Activated T-helper 1 cell treated with anti-CD3 and anti-CD28 coated beads, Interleukin-2, amount 50 U/mL, for 16 hours (primary cell): Measurements from ENCODE around the gene DEDD.
A peak's percentile ranks its signal among the peaks of the same experiment; 100 is the strongest.

Experiments used
- DNase-seq, 2 donors: peaks; one replicate each; pipeline ENCODE4 v3.0.0-alpha.2; 2020; ENCODE audit warnings: low read depth in 1 of 2, low spot score in 1 of 2

Gene DEDD

GRCh38 chr1:161076410-161076809 lies 56.1 kb downstream of the DEDD start:
- no peak for DNase-seq

GRCh38 chr1:161074676-161075368 lies 57.6 kb downstream of the DEDD start:
- DNase-seq, result no peak

DNA sequence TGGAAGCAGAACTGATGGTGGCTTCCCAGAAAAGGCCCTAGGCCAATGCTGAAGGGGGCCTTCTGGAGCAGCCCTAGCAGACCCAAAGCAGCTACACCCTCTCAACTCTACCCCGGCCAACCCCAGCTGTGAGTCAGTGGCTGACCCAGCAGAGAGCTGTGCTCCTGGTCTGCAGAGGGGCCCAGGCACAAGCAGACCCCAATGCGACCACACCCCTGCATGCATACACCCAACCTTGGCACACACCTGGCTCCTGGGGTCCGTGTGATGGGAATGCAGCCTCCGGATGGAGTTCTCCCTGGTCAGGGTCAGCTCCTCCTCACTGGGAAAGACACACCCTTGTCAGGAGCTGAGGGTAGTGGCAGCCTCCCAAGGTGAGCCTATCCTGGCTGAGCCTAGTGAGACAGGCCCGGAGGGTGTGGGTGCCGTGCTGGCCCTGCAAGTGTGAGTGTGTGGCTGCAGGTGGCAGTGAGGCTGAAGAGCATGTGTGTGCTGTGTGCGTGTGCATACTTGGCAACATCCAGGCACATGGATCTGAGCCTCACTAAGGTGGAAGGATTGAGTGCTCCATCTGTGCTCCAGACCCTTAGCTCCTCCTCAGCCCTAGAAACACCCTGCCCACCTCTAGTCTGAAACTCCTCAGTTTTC lies 58.9 kb downstream of the DEDD start:
- no peak for DNase-seq

DNA sequence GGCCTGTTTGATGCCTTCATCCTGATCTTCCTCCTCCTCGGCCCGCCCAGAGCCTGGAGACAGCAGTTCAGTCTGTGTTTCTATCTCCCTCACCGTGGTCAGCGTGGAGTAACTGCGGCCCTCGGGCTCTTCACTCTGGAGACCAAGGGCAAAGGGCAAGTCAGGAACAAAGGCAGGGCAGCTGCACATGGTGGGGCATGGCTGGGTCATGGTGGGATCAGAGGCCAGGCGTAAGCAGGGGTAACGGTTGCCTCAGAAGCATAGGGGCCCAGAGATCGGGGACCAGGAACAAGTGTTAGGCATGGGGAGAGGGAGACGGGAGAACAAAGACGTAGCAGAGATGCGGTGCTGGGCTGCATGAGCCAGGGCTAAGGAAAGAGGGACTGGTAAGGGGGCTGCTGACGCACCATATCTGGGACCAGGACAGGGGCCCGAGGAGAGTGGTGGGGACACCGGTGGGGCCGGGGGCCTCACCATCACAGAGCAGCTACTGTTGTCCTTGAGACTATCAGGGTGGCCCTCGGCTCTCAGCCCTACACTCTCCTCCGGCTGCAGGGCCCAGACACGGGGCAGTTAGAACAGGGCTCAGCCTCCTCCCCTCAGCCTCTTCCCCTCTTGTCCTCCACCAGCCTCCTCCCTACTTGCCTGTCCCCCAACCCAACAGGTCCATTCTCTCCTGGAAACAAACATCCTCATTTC lies 59.6 kb downstream of the DEDD start:
- DNase-seq, result no peak

GRCh38 chr1:161071886-161072371 lies 60.5 kb downstream of the DEDD start:
- peak in 1 of 2 donors; percentile 23 for DNase-seq
